ENCODE measurements around the gene DNAJB8.
A peak's percentile ranks its signal among the peaks of the same experiment; 100 is the strongest.

The DNAJB8 gene

GRCh38 chr3:128486205-128486628 is 19.5 kb upstream of the DNAJB8 start:
- no peak overlapping the region for H2AFZ ChIP-seq (ENCODE audit: low read depth, low read length)
- ATAC-seq (ENCODE audit: insufficient read depth, low read depth) (no peak), DNase-seq (no peak)
- H3K4me3 ChIP-seq (ENCODE audit: low read depth in 1 of 2, low read length in 2 of 2): no peak overlapping the region
- H4K20me1 ChIP-seq (ENCODE audit: insufficient read depth, low read length): peaks cover 11% of the 10 kb centered on the region
- peaks cover 64% of the 10 kb centered on the region for H3K27me3 ChIP-seq (ENCODE audit: insufficient read depth, low read length, poor library complexity)
- TF ChIP-seq CTCF (IDR thresholded peaks at IDR 0.05; ENCODE audit: borderline replicate concordance, extremely low read depth, low read length, poor library complexity, severe bottlenecking) (no peak), EZH2 (IDR thresholded peaks at IDR 0.05; ENCODE audit: borderline replicate concordance, low read depth, low read length, severe bottlenecking) (no peak)
- H3K4me2 ChIP-seq (ENCODE audit: insufficient read depth, low read length): peak overlapping the region; percentile 62; the same call in 1 of the 2 replicates
- H3K9ac ChIP-seq (ENCODE audit: low read depth, low read length): no peak overlapping the region
- no peaks in the 10 kb centered on the region for H3K9me3 ChIP-seq (ENCODE audit: insufficient read depth, low read length, severe bottlenecking)
- H3K4me1 ChIP-seq (ENCODE audit: insufficient read depth, low read length): peaks cover 7% of the 10 kb centered on the region
- no peaks in the 10 kb centered on the region for H3K79me2 ChIP-seq (ENCODE audit: insufficient read depth, low read length)
- H3K27ac ChIP-seq (ENCODE audit: low read length): no peak overlapping the region
- no peaks in the 10 kb centered on the region for H3K36me3 ChIP-seq (ENCODE audit: insufficient read depth, low read length)

- TF ChIP-seq EZH2 (IDR thresholded peaks at IDR 0.05; ENCODE audit: borderline replicate concordance, low read depth, low read length, severe bottlenecking): no peak
- no peak for TF ChIP-seq CTCF (IDR thresholded peaks at IDR 0.05; ENCODE audit: borderline replicate concordance, extremely low read depth, low read length, poor library complexity, severe bottlenecking)
- no peaks in the 10 kb centered on the region for H3K79me2 ChIP-seq (ENCODE audit: insufficient read depth, low read length)
- H3K4me3 ChIP-seq (ENCODE audit: low read depth in 1 of 2, low read length in 2 of 2): no peak overlapping the region
- H3K27ac ChIP-seq (ENCODE audit: low read length): no peak overlapping the region
- H2AFZ ChIP-seq (ENCODE audit: low read depth, low read length): no peak overlapping the region
- H3K9ac ChIP-seq (ENCODE audit: low read depth, low read length): no peak overlapping the region
- peaks cover 7% of the 10 kb centered on the region for H3K4me1 ChIP-seq (ENCODE audit: insufficient read depth, low read length)
- H3K27me3 ChIP-seq (ENCODE audit: insufficient read depth, low read length, poor library complexity): peaks cover 64% of the 10 kb centered on the region
- no peaks in the 10 kb centered on the region for H3K9me3 ChIP-seq (ENCODE audit: insufficient read depth, low read length, severe bottlenecking)
- no peaks in the 10 kb centered on the region for H3K36me3 ChIP-seq (ENCODE audit: insufficient read depth, low read length)
- DNase-seq (no peak), ATAC-seq (ENCODE audit: insufficient read depth, low read depth) (no peak)
- H3K4me2 ChIP-seq (ENCODE audit: insufficient read depth, low read length): no peak overlapping the region
- H4K20me1 ChIP-seq (ENCODE audit: insufficient read depth, low read length): peaks cover 11% of the 10 kb centered on the region
Observed at GRCh38 chr3:128485282-128486204, 18.9 kb upstream of the DNAJB8 start.

DNA sequence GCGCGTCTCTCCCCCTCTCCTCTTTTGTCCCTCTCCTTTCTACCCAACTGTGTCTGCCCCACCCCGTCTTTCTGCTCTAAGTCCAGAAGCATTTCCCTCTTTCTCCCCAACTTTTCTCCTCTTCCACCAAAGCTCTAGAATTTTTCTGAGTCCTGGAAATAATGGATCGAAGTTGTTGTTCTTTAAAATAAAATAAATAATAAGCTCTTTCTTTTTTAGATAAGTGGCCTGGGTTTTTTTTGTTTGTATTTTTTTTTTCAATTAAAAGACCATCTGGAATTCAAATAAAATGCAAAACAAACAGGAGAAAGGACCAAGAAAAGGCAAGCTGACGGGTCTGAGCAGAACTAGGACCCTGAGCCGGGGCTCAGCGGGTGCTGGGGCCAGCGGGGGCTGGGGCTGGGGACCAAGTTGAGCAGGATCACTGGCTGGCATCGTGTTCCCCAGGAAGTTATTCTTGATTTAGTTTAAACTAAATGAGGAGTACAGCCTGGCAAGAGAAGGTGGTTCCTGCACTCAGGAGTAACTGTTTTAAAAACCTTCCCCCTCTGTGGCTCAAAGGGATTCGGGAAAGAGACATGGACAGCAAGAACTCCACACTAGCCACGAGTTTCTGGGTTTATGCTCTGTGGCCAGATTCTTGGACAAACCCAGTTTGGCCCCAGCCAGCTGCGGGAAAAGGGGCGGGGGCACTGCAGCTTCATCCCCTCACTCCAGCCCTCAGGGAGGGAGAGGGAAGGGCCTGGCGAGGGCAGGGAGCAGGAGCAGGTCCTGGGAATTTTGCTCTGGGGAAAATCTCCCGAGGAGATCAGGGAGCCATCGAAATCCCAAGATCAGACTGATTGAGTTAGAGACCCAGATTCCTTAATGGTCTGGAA is 18.0 kb upstream of the DNAJB8 start:
- DNase-seq (no peak), ATAC-seq (ENCODE audit: insufficient read depth, low read depth) (no peak)
- Histone ChIP-seq H4K20me1 (ENCODE audit: insufficient read depth, low read length) (peaks cover 11% of the 10 kb centered on the region), H3K79me2 (ENCODE audit: insufficient read depth, low read length) (no peaks in the 10 kb centered on the region), H3K27me3 (ENCODE audit: insufficient read depth, low read length, poor library complexity) (peaks cover 64% of the 10 kb centered on the region), H3K4me1 (ENCODE audit: insufficient read depth, low read length) (peaks cover 7% of the 10 kb centered on the region), H3K4me3 (ENCODE audit: low read depth in 1 of 2, low read length in 2 of 2) (no peak overlapping the region), H3K4me2 (ENCODE audit: insufficient read depth, low read length) (no peak overlapping the region), H3K9me3 (ENCODE audit: insufficient read depth, low read length, severe bottlenecking) (no peaks in the 10 kb centered on the region), H3K36me3 (ENCODE audit: insufficient read depth, low read length) (no peaks in the 10 kb centered on the region), H2AFZ (ENCODE audit: low read depth, low read length) (no peak overlapping the region), H3K9ac (ENCODE audit: low read depth, low read length) (no peak overlapping the region), H3K27ac (ENCODE audit: low read length) (no peak overlapping the region)
- TF ChIP-seq EZH2 (IDR thresholded peaks at IDR 0.05; ENCODE audit: borderline replicate concordance, low read depth, low read length, severe bottlenecking) (peak; percentile 1), CTCF (IDR thresholded peaks at IDR 0.05; ENCODE audit: borderline replicate concordance, extremely low read depth, low read length, poor library complexity, severe bottlenecking) (no peak)

Measured in DND-41 (cell line).